HG03066 (cell line): Measurements from ENCODE around the gene LRRTM4.

Source experiments
- ATAC-seq: cut with Tn5 transposase; IDR thresholded peaks from one replicate; pipeline ENCODE4 v1.9.1; 2021; ENCODE audit warnings: low read depth; ENCODE audit not compliant: unreplicated experiment

The LRRTM4 gene

DNA sequence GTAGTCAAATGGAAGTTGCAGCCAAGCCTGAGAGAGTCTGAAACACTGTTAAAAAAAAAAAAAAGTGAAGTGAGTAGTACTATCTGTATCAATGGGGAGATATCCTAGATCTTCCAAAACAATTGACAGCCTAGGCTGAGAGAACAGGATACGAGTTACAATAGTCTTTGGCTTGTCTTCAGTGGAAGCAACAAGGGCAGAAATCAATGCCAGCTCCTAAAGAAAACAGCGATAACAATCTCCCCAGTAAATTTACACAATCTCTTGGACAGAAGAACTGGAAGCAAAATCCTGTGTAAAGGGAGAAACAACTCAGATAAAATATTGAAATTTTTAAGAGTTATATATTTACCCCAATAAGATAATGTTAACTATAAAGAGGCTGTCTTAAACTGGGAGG, 508.7 kb downstream of the LRRTM4 start:
- ATAC-seq, result no peak

DNA sequence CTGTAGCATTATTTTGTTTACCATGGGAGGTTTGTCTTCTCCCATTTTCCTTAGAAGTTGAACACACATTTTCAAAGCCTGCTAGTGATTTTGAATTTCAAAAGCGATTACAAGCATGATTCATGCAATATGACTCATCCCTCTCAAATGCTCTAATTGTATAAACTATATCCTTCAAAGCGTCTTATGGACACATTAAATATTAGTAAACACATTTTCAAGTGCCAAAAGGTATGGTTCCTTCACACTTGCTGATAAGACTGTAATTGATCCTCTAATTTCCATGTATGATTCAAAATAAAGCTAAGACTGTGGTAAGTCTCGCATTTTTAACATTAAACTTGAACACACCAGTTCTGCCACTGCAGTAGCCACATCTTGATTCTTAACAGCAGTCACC, 512.9 kb downstream of the LRRTM4 start:
- no peak for ATAC-seq

- no peak for ATAC-seq
Observed at GRCh38 chr2:77008853-77009252, 513.3 kb downstream of the LRRTM4 start.

GRCh38 chr2:77007686-77008085, 514.5 kb downstream of the LRRTM4 start:
- ATAC-seq, result no peak

- no peak for ATAC-seq
Observed at GRCh38 chr2:77005522-77005921, 516.7 kb downstream of the LRRTM4 start.

- ATAC-seq, result no peak
Observed at GRCh38 chr2:77001895-77002294, 520.3 kb downstream of the LRRTM4 start.

DNA sequence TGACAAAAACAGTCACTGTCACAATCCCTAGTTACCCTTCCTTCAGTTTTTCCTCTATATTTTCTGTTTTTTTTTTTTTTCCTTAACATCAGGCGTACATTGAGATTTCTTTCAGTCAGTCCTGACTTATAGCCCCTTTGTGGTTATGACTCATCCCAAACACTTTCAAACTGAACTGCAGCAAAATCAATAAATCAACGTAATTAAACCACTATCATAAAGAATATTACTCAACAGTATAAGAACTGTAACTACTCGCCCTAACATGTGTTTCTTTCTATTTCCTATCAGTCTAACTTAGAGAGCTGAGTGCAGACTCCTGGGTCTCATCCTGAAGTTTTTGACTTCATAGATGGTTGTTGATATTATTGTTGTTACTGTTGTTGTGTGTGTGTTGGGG, 523.5 kb downstream of the LRRTM4 start:
- no peak for ATAC-seq

GRCh38 chr2:76998152-76998551, 524.0 kb downstream of the LRRTM4 start:
- no peak for ATAC-seq

DNA sequence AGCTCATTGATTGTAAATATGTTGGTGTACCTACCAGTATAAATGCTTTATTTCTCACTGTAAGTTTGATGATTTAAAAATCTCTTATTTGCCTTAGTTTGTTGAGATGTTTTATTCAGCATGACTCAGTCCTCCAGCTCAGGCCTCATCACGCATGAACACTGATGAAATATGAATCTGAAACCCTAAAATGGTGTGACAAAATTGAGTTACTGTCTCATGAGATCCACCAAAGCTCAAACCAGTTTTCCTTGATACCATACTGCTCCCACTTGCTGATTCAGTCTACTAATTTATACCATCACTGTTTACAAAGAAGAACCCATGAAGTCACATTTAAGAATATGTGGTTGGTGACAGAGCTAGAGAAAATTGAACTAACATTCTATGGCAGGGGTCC, 524.9 kb downstream of the LRRTM4 start:
- ATAC-seq, result no peak

- ATAC-seq, result no peak
Observed at GRCh38 chr2:76985387-76986136, 536.6 kb downstream of the LRRTM4 start.

- no peak for ATAC-seq
Observed at GRCh38 chr2:76984359-76984758, 537.8 kb downstream of the LRRTM4 start.

GRCh38 chr2:76980067-76980787, 541.9 kb downstream of the LRRTM4 start:
- no peak for ATAC-seq

DNA sequence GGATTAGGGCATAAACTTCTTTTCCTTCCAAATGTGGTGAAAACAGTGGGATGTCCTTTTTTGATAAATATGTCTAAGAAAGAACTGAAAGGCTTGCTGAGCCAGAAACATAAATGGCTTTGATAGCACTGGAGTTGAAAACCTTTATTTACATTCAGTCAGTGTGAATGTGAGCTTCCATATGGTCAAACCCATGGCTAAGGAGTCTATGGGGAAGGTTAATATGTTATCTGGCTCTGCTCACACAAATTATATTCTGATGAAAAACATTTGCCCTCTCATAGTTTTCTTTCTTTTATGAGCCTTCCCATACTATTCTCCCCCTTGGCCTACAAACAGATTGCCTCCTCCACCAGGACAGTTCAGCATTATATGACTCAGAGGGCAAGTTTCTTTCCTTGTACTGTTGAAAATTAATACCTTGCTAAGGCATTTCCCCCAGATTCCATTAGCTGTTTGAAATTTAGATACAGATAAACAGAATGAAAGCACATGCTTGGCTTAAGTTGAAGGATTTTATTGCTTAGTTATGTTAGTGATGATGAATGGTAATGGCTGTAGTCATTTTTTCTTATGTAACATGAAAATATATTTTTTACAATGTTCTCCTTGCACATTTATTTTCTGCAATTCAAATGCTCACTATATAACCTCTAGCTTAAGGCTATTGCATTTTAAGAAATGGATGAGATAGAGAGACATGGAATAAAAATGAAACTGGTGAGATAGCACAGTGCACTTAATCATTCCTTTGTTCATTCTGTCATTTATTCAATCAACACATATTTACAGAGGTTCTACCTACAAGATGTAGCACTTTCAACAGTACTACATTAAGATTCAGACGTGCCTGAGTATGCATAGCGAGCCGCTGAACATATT, 544.1 kb downstream of the LRRTM4 start:
- no peak for ATAC-seq

GRCh38 chr2:76975752-76976151, 546.4 kb downstream of the LRRTM4 start:
- no peak for ATAC-seq

DNA sequence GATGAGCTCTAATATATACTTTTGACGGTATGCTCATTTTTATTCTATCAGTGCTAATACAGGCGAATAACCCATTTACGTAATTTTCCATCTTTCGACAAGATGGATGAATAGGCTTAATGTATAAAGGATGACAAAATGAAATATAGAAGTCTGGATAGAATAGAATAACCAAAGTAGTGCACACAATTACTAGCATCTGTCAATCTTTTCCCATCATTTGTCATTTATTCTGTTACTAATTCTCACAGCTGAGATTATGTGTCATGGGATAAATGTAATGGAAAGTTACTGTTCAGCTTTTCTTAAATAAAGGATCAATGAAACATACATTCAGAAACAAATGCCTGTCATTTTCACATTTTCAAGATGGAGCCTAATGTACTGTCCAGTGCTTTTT, 548.6 kb downstream of the LRRTM4 start:
- no peak for ATAC-seq

DNA sequence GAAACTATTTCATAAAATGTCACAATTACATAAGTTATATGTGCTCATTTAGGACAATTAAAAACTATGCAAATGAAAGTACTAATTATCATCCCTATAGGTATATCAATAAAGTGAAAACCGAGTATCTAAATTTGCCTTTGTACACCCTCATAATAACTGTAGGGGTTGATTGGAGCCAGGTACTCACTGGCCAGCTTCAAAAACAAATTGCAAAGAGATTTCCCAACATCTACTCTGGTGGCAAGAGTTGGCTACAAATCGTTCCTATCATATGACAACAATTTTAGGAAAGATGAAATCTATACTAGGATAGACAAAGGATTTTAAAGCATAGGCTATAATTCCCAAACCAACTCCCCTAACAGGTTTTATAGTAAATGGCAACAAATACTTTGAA, 556.4 kb downstream of the LRRTM4 start:
- no peak for ATAC-seq

- ATAC-seq, result no peak
Observed at GRCh38 chr2:76958749-76959148, 563.4 kb downstream of the LRRTM4 start.

- ATAC-seq, result peak; percentile 85
Observed at GRCh38 chr2:76953733-76954347, 568.3 kb downstream of the LRRTM4 start.

GRCh38 chr2:76946631-76947145, 575.5 kb downstream of the LRRTM4 start:
- ATAC-seq, result no peak

GRCh38 chr2:76940559-76940958, 581.6 kb downstream of the LRRTM4 start:
- ATAC-seq, result no peak

DNA sequence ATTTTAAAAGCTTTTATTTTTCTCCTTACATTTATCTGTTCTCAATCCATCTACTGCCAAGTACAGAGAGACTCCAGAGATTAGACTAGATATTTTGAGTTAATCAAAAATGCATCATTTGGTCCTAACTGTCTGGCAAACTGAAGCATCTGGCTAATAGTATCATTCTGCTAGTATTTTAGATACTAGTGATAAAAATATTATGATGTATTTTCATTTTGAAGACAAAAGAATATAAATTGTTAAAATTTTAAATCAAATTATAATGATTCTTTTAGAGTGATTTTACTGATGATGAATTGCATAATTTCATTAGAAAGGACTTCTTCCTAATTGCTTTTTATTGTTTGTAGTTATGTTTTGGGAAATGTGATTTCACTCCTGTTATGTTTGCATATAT, 584.0 kb downstream of the LRRTM4 start:
- ATAC-seq, result no peak
